ENCODE results near the gene AHSG. TPM values are rescaled to one million over a fixed set of nuclear protein-coding genes. Genes with fewer than 3 reads are reported as not detected.

AHSG gene
- total RNA-seq (2022; extraction: Qiagen RNA extraction) = 0.05 to 0.09 TPM in 2 of 5 replicates, not detected in the others

GRCh38 chr3:186612721-186613636 lies at the start of gene AHSG:
AHSG (plus strand) TSS chr3:186613060; CDS start chr3:186613142, 82 bp downstream.

GRCh38 chr3:186567072-186567921 lies 45.6 kb upstream of the AHSG start, which contains the start of gene TBCCD1:
TBCCD1 (minus strand) TSS chr3:186567339; CDS start chr3:186564329, 3,010 bp downstream.

GRCh38 chr3:186570096-186570940 lies 42.5 kb upstream of the AHSG start, which contains the start of gene DNAJB11:
DNAJB11 (plus strand) TSS chr3:186570720; CDS start chr3:186570898, 178 bp downstream.

GRCh38 chr3:186639778-186640472 lies 27.1 kb downstream of the AHSG start, which contains the start of gene FETUB:
FETUB (plus strand) TSS chr3:186640399; CDS start chr3:186640461, 62 bp downstream.

DNA sequence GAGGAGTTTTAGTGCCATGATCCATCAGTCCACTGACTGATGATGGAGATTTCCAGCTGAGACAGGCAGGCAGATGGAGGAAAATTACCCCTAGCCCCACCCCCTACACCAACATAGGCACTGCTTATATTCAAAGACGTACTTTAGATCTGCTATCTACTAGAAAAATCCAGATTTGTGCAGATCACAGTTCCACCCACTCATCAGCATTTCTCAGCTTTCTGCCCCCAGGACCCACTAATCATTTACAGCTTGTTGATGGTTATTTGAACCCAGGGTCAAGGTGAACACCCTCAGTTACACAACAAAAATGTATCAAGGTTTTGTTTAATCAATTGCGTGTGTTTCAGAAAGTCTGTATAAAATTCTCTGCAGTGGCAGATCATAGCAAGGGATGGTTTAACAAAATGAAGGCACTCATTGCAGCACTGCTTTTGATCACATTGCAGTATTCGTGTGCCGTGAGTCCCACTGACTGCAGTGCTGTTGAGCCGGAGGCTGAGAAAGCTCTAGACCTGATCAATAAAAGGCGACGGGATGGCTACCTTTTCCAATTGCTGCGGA lies 52.8 kb downstream of the AHSG start, which contains the start of gene HRG:
Gene HRG, plus strand, starts transcription at position 390 of the 564 bp plus-strand sequence. Its CDS starts 18 bp downstream, at position 408.

Other genes with a start within 250 kb of the AHSG start
- gene CRYGS, start 68.7 kb upstream of the AHSG start, total RNA-seq (2022; extraction: Qiagen RNA extraction) = 0.33 to 0.96 TPM (median 0.78 TPM) in 5 replicates
- 5.4 to 7.5 TPM (median 6.4 TPM) in 5 replicates for gene TBCCD1, start 45.7 kb upstream of the AHSG start, total RNA-seq (2022; extraction: Qiagen RNA extraction)
- gene DNAJB11, start 42.3 kb upstream of the AHSG start, total RNA-seq (2022; extraction: Qiagen RNA extraction) = 49.4 to 62.8 TPM (median 53.2 TPM) in 5 replicates
- 0.10 to 0.25 TPM (median 0.16 TPM) in 4 of 5 replicates, not detected in the other for gene FETUB, start 27.3 kb downstream of the AHSG start, total RNA-seq (2022; extraction: Qiagen RNA extraction)
- gene HRG, start 53.0 kb downstream of the AHSG start, total RNA-seq (2022; extraction: Qiagen RNA extraction) = not detected in 5 replicates
- gene KNG1, start 104.3 kb downstream of the AHSG start, total RNA-seq (2022; extraction: Qiagen RNA extraction) = 0.07 TPM in 1 of 5 replicates, not detected in the others
- gene EIF4A2, start 170.5 kb downstream of the AHSG start, total RNA-seq (2022; extraction: Qiagen RNA extraction) = 134 to 150 TPM (median 144 TPM) in 5 replicates
- gene RFC4, start 193.4 kb downstream of the AHSG start, total RNA-seq (2022; extraction: Qiagen RNA extraction) = 43.7 to 63.0 TPM (median 45.9 TPM) in 5 replicates
- not detected in 5 replicates for gene ADIPOQ, start 229.7 kb downstream of the AHSG start, total RNA-seq (2022; extraction: Qiagen RNA extraction)

All from A549 treated with CORT108297 at 1 μM for 4 hours (cell line).